Peyer's patch (tissue), 4 donors: Measurements from ENCODE around the gene MBNL2.

Experiments
- POLR2A ChIP-seq, 2 donors: fragments of 450-650 bp; IDR thresholded peaks; one replicate each; pipeline ENCODE4 v1.5.1; 2017; ENCODE audit warnings: antibody characterized with exemption in 2 of 2, mild to moderate bottlenecking in 2 of 2, moderate library complexity in 2 of 2
- TF ChIP-seq, protein P1 (sequence below), 6 experiments: fragments of 450-650 bp in 4 of 6; fragments of 200-600 bp in 2 of 6; sonication (generic) in 1 of 6; IDR thresholded peaks; one replicate each; pipeline ENCODE4 v1.5.1; 2017 to 2019; ENCODE audit warnings: antibody characterized with exemption in 6 of 6, mild to moderate bottlenecking in 3 of 6, moderate library complexity in 1 of 6

DNA sequence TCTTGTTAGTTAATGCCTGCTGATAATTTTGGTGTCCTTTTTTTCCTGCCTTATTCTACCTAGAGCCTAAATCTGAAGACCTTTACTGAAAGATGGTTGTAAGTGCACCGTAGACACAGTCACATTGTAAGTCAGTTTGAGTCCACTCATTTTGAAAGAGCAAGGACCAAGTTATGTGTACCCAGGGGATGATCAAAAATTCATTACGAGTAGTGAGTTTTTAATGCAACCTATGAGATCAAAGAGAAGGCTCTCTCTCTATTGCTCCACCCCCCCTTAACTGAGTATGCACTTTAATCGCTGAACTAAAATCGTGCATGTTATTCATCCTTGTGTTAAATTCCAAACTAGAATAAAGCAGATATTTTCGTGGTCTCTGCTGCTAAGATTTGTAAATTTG, 213.7 kb downstream of the MBNL2 start:
- TF ChIP-seq, protein P1, sequence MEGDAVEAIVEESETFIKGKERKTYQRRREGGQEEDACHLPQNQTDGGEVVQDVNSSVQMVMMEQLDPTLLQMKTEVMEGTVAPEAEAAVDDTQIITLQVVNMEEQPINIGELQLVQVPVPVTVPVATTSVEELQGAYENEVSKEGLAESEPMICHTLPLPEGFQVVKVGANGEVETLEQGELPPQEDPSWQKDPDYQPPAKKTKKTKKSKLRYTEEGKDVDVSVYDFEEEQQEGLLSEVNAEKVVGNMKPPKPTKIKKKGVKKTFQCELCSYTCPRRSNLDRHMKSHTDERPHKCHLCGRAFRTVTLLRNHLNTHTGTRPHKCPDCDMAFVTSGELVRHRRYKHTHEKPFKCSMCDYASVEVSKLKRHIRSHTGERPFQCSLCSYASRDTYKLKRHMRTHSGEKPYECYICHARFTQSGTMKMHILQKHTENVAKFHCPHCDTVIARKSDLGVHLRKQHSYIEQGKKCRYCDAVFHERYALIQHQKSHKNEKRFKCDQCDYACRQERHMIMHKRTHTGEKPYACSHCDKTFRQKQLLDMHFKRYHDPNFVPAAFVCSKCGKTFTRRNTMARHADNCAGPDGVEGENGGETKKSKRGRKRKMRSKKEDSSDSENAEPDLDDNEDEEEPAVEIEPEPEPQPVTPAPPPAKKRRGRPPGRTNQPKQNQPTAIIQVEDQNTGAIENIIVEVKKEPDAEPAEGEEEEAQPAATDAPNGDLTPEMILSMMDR (IDR thresholded peaks at IDR 0.05): no peak
- TF ChIP-seq POLR2A (IDR thresholded peaks at IDR 0.05): no peak
